EL (cell line): ENCODE measurements around the gene PTPRA.

Experiments
- DNase-seq: peaks from one replicate; pipeline ENCODE4 v3.0.0-alpha.2; 2016

The PTPRA gene

GRCh38 chr20:2942439-2942838 lies 69.2 kb downstream of the PTPRA start:
- peak; percentile 3 for DNase-seq

DNA sequence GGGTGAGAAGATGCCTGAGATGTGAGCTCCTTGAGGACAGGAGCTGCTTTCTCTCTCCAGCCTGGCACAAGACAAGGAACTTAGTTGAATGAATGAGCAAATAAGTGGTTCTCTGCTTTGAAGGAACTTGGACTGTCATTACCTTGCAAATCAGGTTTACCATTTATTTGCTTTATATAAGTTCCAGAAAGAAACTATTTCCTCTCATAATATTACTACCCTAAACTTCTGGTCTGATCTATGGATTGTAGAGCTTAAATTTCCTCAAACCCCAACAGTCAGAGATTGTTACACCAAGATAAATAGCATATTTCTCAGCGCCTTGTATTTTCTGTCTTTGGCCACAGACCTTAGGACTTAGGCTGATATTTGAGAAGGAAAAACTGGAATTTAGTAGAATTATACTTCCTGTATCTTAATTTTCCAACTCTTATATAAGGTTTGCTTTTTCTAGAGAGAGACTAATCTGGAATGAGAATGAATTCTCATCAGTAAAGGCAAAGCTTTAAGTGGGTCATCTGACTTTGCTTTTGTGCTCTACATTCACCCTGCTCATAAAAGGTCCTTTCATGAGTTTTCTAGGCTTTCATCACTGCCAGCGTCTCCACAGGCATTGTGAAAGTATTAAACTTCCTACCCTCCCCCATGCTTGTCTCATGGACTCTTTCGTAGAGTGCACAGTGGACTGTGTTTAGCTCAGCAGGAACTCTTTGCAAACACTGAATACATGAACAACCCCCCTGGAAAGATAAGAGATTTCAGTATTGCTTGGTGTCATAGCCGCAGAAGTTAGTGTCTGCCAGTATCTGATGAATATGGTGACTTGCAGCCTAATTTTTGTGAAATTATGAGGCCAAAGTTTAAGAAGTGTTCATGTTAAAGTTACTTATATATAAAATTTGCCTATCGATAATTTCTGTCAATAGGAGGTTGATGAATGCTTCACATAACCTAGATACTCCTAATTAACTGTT lies 74.0 kb downstream of the PTPRA start:
- no peak for DNase-seq

DNA sequence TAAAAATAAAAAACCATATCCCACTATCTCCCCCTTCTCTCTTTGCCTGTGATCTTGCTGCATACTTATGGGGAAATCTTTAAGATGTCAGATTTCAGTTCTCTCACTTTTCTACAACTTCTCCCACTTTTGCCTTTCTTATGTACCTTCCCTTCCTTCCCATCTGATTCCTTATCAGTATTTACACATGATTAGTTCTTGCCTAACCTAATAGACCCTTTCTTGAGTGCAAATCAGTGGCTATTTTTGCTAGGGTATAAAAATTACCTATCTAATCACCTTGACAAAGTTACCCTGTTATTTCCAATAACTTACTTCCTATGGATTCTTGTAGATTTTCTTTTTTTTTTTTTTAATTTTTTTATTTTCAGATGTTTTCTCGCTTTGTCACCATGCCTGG lies 75.7 kb downstream of the PTPRA start:
- no peak for DNase-seq

DNA sequence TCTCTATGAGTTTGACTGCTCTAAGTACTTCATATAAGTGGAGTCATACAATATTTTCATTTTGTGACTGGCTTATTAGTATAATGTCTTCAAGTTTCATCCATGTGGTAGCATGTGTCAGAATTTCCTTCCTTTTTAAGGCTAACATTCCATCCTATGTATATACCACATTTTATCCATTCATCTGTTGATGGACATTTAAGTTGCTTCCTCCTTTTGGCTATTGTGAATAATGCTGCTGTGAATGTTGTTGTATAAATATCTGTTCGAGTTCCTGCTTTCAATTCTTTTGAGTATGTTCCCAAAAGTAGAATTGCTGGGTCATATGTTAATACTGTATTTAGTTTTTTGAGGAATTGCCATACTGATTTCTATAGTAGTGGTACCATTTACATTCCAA lies 79.5 kb downstream of the PTPRA start:
- DNase-seq = no peak

- no peak for DNase-seq
Measured at GRCh38 chr20:2955257-2955970, 82.1 kb downstream of the PTPRA start.

GRCh38 chr20:2956480-2956879 lies 83.2 kb downstream of the PTPRA start:
- DNase-seq = no peak

DNA sequence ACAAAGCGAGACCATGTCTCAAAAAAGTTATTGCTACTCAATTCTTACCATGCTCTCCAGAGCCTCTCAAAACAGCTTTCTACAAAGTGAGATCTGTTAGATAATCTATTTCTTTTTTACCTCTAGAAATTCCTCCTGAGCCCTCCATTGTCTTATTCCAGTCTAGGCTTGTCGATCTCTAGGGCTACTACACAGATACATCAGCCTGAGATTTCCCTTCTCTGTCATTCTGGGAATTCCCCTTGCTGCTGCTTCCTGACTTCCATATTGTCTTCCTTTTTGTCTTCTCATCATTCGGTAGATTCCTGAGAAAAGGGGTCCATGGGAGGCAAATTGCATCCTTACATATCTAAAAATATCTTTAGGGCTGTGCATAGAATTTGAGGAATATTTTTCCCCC lies 94.6 kb downstream of the PTPRA start:
- DNase-seq = no peak

DNA sequence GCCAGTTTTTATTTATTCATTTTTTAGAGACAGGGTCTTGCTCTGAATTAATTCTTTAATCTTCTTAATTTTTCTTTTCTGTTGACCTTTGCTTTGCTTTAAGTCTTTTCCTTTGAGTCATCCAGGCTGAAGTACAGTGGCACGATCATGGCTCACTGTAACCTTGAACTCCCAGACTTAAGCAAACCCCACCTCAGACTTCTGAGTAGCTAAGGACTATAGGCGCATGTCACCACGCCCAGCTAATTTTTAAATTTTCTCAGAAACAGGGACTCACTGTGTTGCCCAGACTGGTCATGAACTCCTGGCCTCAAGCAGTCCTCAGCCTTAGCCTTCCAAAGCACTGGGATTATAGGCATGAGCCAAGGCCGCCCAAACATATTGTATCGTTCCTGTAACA lies 98.8 kb downstream of the PTPRA start:
- peak; percentile 8 for DNase-seq

DNA sequence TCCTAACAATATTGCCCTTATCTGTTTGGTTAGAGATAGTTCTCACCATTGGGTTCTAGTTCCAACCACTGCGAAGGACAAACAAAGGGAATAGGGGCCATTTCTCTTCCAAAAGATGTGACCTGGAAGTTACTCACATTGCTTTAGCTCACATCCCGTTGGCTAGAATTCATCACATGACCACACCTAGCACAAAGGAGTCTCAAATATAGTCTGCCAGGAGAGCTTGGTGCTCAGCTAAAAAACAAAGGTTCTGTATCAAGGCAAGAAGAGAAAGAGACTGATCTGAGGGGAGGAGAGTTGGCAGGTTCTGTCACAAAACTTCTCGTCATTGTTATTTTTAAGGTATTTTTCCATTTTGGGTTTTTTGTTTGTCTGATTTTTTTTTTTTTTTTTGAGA lies 100.3 kb downstream of the PTPRA start:
- DNase-seq = no peak

- no peak for DNase-seq
Measured at GRCh38 chr20:2978519-2978918, 105.2 kb downstream of the PTPRA start.

GRCh38 chr20:2981646-2982045 lies 108.4 kb downstream of the PTPRA start:
- DNase-seq = no peak

- DNase-seq = no peak
Measured at GRCh38 chr20:2983508-2983907, 110.2 kb downstream of the PTPRA start.

GRCh38 chr20:2984028-2984501 lies 110.8 kb downstream of the PTPRA start:
- no peak for DNase-seq

DNA sequence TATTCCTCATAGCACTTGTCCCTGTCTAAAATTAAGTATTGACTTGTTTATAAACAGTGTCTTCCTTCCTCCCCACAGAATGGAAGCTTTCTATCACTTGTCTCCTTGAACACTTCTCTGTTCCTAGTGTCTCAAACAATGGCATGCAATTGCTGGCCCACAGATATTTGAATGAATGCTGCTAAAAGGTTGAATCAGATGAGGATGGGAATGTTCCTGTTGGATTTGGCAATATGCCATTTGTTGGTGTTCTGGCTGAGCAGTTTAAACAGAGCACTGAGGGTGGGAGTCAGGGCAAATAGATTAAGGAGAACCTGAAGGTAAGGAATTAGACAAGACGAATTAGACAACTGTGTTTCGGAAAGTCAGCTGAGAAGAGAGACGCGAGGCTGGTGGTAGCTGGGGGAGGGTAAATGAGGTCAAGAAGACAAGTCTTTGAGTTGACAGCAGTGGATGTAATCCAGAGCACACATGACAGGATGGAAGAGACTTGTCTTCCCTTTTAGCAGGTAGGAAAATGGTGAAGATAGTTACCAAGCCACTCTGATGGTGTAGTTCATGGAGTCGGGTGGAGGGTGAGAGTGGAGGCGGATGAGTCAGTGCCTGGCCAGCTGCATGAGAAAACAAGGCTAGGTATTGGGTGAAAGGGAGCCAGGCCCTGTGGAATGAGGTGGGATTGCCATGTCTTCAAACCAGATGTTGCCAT lies 111.8 kb downstream of the PTPRA start:
- peak; percentile 71 for DNase-seq

GRCh38 chr20:2986466-2986865 lies 113.2 kb downstream of the PTPRA start:
- DNase-seq = peak; percentile 10

DNA sequence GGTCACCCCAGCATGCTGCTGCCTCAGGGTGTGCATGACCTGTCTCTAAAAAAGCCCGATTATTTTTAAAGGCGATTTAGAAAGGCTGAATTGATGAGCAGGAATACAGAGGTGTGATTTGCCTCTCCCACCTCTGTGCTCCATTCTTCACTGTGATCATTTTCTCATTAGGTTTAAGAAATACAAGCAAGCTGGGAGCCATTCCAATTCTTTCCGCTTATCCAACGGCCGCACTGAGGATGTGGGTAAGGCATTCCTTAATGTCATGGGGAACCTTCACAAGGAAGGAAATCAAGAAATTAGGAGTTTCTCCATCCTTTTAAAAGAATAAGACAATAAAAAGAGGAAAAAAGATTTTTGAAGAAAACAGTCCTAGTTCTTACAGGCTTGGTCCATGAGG lies 114.6 kb downstream of the PTPRA start:
- no peak for DNase-seq

DNA sequence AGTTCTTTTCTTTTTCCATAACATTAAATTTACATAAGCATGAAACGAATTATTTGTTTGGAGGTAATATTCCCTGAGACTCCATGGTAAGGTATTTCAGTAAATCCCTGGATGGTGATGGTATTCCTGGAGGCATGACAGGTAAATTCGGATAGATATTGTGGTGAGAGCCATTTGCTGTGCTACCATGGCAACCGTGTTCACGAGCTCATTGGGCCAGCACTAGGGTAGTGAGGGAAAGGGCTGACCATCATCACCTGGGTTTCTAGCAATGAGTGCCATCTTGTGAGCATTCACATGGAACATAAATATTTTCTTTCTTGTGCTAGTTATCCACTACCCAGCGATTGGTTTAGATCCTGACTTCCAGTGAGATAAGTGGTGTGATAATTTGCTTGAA lies 118.3 kb downstream of the PTPRA start:
- DNase-seq = no peak

GRCh38 chr20:2993250-2993649 lies 120.0 kb downstream of the PTPRA start:
- no peak for DNase-seq

GRCh38 chr20:2995796-2996195 lies 122.5 kb downstream of the PTPRA start:
- DNase-seq = no peak

DNA sequence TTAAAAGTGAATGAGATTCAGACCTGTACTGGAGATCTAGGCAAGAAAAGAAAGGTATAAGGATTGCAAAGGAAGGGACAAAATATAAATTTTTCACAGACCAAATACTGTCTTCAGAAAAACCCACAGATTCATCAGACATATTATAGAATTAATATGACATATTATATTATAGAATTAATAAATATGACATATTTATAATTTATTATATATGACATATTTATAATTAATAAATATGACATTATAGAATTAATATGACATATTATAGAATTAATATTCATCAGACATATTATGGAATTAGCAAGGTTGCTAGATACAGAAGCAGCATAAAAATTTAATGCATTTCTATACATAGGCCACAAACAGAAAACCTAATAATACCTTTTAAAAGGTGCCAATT lies 125.4 kb downstream of the PTPRA start:
- no peak for DNase-seq

- peak; percentile 57 for DNase-seq
Measured at GRCh38 chr20:3000852-3001523, 127.7 kb downstream of the PTPRA start.

DNA sequence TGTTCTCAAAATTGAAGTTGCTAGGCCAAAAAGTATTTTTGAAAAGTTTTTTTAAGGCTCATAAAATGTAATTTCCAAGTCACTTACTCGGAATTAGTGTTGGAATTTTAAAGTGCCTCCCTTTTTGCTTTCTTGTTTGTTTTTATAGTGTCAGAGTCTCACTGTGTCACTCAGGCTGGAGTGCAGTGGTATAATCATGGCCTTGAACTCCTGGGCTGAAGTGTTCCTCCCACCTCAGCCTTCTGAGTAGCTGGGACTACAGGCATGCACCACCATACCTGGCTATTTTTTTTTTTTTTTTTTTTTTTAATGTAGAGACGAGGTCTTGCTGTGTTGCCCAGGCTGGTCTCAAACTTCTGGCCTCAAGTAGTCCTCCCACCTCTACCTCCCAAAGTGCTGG lies 130.1 kb downstream of the PTPRA start:
- no peak for DNase-seq
